GM13977 (cell line): ENCODE results near the gene TAPBPL.
A peak's percentile ranks its signal among the peaks of the same experiment; 100 is the strongest.
"Not testable (repeated sequence)": the region's sequence is repeated elsewhere in the genome, so short reads cannot be mapped to it uniquely, and the experiment has no call there.

ENCODE experiments used
- DNase-seq: peaks from one replicate; pipeline ENCODE4 v3.0.0; 2012; ENCODE audit warnings: low spot score
- CTCF ChIP-seq: IDR thresholded peaks from 2 replicates; pipeline ENCODE4 v1.5.1; 2012; ENCODE audit warnings: mild to moderate bottlenecking, control low read depth; ENCODE audit not compliant: insufficient read depth; ENCODE audit errors: extremely low read depth, missing control alignments
- in situ Hi-C: fragments of 300-500 bp; cut with MboI; formaldehyde crosslinking; loops from one replicate; pipeline ENCODE4 v1.12.0; 2022; ENCODE audit warnings: low sequenced_read_pairs, low pct_unique_long_range_greater_than_20kb, mixed read lengths, inconsistent platforms; ENCODE audit not compliant: unreplicated experiment

TAPBPL gene

DNA sequence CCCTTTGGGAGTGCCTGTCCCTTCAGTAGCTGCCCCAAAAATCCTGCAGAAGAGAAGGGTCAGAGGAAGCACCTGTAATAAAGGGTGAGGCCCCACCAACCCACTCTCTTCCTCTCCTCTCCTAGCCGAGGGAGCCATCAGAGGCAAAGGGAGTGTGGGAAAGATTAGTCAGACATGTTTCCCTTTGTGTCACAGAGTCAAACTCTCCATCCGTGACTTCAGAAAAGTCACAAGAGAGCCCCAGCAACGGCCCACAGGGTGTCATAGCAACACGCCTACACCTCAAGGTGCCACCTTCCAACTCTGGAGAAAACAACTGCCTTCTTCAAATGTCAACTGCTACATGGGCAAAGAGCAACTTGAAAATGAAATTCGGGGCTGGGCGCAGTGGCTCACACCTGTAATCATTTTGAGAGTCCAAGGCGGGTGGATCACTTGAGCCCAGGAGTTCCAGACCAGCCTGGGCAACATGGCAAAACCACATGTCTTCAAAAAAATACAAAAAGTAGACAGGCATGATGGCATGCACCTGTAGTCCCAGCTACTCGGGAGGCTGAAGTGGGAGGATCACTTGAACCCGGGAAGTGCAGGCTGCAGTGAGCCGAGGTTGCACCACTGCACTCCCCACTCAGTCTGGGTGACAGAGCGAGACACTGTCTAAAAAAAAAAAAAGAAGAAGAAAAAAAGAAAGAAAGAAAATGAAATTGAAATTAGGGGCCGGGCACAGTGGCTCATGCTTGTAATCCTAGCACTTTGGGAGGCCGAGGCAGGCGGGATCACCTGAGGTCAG is 24.8 kb upstream of the TAPBPL start:
- in situ Hi-C loops = loop anchor here (10.0 kb wide), 1 partner anchor 108 kb away; the partner anchor contains the start of gene GAPDH
- peak; percentile 74 for DNase-seq
- no peak for TF ChIP-seq CTCF

DNA sequence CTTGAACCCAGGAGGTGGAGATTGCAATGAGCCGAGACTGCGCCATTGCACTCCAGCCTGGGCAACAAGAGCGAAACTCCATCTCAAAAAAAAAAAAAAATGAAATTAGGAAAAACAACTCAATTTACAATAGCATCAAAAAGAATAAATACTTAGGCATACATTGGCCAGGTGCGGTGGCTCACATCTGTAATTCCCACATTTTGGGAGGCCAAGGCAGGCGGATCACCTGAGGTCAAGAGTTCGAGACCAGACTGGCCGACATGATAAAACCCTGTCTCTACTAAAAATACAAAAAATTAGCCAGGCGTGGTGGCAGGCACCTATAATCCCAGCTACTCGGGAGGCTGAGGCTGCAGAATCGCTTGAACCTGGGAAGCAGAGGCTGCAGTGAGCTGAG is 24.0 kb upstream of the TAPBPL start:
- in situ Hi-C loops = loop anchor here (10.0 kb wide), 1 partner anchor 107 kb away; the partner anchor contains the start of gene GAPDH
- DNase-seq = not testable (repeated sequence)

DNA sequence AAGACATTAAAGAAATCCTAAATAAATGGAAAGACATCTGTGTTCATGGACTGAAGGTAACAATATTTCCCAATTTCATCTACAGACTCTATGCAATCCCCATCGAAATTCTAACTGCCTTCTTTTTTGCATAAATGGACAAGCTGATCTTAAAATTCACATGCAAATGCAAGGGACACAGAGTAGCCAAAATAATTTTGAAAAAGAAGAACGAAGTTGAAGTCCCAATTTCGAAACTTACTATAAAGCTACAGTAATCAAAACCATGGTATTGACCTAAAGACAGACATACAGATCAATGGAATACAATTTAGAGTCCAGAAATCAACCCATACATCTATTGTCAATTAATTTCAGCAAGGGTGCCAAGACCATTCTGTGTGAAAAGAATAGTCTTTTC is 23.5 kb upstream of the TAPBPL start:
- DNase-seq = no peak
- in situ Hi-C loops = loop anchor here (10.0 kb wide), 1 partner anchor 106 kb away; the partner anchor contains the start of gene GAPDH
- TF ChIP-seq CTCF = no peak

DNA sequence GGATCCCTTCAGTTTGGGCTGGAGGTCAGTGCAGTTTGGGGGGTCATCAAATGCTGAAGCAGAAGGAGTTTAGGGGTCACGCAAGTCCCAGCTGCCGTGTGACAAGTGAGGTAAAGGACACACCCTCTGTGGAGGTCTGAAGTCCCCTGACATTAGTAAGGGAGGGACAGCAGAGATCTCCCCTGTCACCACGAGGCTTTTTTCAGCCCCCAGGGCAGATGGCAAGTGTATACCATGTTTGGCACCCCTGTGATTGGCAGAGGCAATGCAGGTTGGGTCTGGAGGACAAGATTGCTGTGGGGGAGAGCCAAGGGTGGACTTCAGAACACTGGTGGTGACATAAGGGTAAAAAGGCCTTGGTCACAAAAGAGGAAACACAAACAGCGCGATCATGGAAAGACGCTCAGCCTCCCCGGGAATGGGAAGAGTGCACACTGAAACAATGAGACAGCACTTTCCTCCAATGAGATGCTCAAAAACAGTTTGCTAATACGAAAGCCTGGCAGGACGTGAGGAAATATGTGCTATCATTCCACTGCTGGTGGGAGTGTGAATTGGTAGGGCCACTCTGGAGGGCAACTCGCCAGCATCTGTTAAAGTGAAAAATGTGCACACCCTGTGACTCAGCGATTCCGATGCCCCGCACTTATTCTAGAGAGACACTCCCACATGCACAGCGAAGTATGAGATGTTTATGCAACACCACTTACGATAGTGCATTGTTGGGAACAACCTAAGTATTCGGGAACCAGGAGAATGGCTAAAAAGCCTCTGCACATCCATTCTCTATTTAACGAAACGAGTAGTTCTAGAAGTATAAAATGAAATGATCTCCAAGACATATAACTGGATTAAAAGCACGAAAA is 21.5 kb upstream of the TAPBPL start:
- no peak for DNase-seq
- no peak for TF ChIP-seq CTCF
- in situ Hi-C loops = no loop called here

DNA sequence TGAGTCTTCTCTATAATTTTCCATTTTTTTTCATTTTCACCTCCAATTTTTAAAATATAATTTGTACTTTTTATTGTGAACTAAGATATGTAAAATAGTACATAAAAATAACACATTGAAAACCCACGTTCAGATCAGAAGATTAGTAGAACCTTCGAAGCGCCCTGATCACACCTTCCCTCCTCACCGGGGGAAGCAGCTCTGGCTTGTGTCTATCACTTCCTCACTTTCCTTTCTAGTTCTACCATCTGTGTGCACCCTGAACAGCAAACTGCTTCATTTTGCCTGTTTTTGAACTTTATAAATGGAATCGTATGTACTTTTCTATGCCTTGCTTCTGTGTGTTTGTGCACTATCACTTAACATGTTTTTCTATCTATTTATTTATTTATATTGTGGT is 18.9 kb upstream of the TAPBPL start:
- in situ Hi-C loops = no loop called here
- no peak for TF ChIP-seq CTCF
- no peak for DNase-seq

GRCh38 chr12:6434205-6435140 is 17.4 kb upstream of the TAPBPL start:
- no peak for TF ChIP-seq CTCF
- no peak for DNase-seq
- in situ Hi-C loops = no loop called here
